HUES6 (cell line): ENCODE measurements around the gene MAGI1.

Experiments
- H3K27ac ChIP-seq: 2 replicates; pipeline ENCODE4 v1.7.0; 2013; ENCODE audit warnings: low read depth, mild to moderate bottlenecking, low read length, inconsistent platforms
- H3K27me3 ChIP-seq: 2 replicates; pipeline ENCODE4 v1.6.1; 2013; ENCODE audit warnings: low read length; ENCODE audit not compliant: control insufficient read depth, insufficient read depth
- H3K36me3 ChIP-seq: 2 replicates; pipeline ENCODE4 v1.6.1; 2013; ENCODE audit warnings: low read length; ENCODE audit not compliant: control insufficient read depth, insufficient read depth
- H3K4me1 ChIP-seq: 2 replicates; pipeline ENCODE4 v1.6.1; 2013; ENCODE audit warnings: low read length; ENCODE audit not compliant: control insufficient read depth, insufficient read depth
- H3K4me3 ChIP-seq: 2 replicates; pipeline ENCODE4 v1.5.1; 2013; ENCODE audit warnings: low read depth, low read length
- H3K9ac ChIP-seq: one replicate; pipeline ENCODE4 v1.6.1; 2013; ENCODE audit warnings: mild to moderate bottlenecking, low read length
- H3K9me3 ChIP-seq: 2 replicates; pipeline ENCODE4 v1.6.1; 2013; ENCODE audit warnings: low read depth, low read length; ENCODE audit not compliant: control insufficient read depth, insufficient read depth

MAGI1 gene

DNA sequence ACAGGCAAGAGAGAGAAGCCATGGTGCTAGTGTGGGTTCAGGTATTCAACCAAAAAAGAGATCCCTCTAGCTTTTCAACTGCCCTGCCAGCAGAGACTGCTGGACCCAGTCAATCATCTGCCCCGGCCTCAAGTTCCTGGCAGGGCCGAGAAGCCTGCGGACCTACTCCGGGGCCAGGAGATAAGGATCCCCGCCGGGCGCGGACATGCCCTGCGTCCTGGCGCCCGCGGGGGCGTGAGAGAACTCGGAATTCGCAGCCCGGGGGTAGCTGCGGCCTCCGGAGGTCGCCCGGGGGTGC is 821 bp upstream of the MAGI1 start:
- Histone ChIP-seq H3K4me1 (peaks cover 19% of the 10 kb centered on the region), H3K9ac (peak overlapping the region; percentile 72), H3K36me3 (no peaks in the 10 kb centered on the region), H3K4me3 (peak overlapping the region; percentile 92), H3K9me3 (no peaks in the 10 kb centered on the region), H3K27me3 (no peaks in the 10 kb centered on the region), H3K27ac (peak overlapping the region; percentile 72; the same call in 1 of the 2 replicates)

GRCh38 chr3:66038384-66038725 is 363 bp downstream of the MAGI1 start:
- Histone ChIP-seq H3K27ac (peak overlapping the region; percentile 75; the same call in 1 of the 2 replicates), H3K9ac (peak overlapping the region; percentile 85), H3K4me3 (peak overlapping the region; percentile 92), H3K9me3 (no peaks in the 10 kb centered on the region), H3K27me3 (no peaks in the 10 kb centered on the region), H3K4me1 (peaks cover 24% of the 10 kb centered on the region), H3K36me3 (no peaks in the 10 kb centered on the region)

- Histone ChIP-seq H3K4me1 (peaks cover 28% of the 10 kb centered on the region), H3K36me3 (no peaks in the 10 kb centered on the region), H3K9me3 (no peaks in the 10 kb centered on the region), H3K9ac (peak overlapping the region; percentile 85), H3K27ac (peak overlapping the region; percentile 75; the same call in 1 of the 2 replicates), H3K4me3 (peak overlapping the region; percentile 92), H3K27me3 (no peaks in the 10 kb centered on the region)
These were observed 740 bp downstream of the MAGI1 start for GRCh38 chr3:66037986-66038369.

DNA sequence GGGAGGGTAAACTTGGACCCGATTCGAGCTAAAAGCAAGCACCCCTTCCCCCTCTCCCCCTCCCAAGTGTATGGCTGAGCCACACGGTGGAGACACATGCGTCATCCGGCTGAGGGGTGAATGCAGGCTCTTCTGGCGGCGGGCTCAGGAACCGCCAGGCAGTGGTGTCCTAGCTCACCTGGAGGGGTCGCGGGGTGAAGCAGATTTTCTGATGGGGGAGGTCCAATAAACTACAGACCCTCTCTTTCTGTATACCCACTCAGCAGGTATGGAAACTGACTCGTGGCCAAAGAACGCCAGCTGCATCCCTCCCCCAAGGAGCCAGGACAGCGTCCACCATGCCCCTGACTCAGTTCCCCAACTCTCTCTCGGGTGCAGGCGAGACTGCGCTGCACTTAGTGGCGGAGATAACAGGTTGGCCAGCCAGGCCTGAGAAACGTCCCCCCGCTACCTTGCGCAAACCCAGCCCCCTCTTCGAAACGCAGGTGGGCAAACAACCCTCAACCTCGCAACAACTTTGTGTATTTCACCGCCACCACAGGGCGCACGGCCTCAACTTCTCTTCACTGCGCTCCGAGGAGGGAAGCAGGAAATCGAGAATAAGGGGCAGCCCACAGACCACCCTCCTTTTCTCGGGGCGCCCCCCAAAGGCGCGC is 1.3 kb downstream of the MAGI1 start:
- Histone ChIP-seq H3K9me3 (no peaks in the 10 kb centered on the region), H3K36me3 (no peaks in the 10 kb centered on the region), H3K27ac (peak overlapping the region; percentile 3; the same call in 1 of the 2 replicates), H3K4me1 (peaks cover 30% of the 10 kb centered on the region), H3K4me3 (peak overlapping the region; percentile 92), H3K9ac (peak overlapping the region; percentile 85), H3K27me3 (no peaks in the 10 kb centered on the region)

DNA sequence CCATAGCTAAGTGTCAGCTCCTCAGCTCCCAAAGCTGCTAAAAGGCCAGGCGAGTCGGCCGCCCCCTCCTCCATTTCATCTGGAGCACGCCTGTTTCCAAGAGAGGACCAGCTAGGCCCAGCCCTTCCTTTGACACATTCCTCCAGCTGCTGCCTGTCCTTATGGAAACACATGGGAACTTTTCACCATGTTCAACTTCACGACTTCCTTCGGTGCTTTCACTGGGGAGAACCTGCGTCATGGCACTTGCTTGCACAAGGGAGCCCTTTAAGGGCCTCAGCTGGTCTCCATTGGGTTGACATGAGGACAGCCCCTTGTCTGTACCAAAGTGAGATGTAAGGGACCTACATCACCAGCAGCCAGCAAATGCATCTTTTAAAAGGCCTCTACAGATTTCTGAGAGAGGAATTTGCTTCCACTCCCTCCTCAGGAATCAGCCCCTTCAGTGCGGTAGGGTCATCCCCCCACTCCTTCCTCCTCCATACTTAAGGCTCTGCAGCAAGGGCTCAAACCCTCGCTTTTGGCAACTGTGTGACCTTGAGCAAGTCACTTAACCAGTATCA is 2.1 kb downstream of the MAGI1 start:
- Histone ChIP-seq H3K27me3 (no peaks in the 10 kb centered on the region), H3K36me3 (no peaks in the 10 kb centered on the region), H3K27ac (peak overlapping the region; percentile 52; the same call in 1 of the 2 replicates), H3K9ac (peak overlapping the region; percentile 85), H3K9me3 (no peaks in the 10 kb centered on the region), H3K4me1 (peaks cover 30% of the 10 kb centered on the region), H3K4me3 (peak overlapping the region; percentile 92)

DNA sequence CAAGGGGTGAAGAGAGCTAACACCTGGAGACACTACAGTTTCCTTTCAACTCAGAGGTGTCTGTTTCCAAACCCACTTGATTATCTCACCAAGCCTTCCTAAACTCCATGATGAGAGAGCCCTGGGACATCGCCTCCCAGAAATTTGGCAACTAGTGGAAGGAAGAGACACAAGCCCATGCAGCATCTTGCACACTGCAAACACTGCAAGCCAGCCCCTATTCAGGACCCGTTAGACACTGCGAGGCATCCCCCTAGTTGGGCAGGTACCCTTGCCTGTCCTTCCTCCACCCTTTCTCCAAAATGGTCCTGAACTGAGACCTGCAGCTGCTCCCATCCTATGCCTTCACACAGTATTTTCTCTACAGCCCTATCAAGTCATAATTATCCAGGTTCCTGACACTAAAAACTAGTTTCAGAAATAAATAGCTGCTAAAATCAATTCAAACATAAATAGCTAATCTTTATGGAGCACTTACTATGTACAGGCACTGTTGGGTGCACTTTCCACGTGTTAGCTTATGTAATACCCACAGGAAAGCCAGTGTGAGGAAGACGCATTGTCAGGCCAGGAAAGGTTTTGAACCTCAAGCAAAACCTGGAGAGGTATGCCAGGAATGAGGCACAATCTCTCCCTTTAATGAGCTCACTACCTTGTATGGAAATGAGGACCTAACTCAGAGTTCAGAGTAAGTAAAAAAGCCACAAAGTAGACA is 2.8 kb downstream of the MAGI1 start:
- no peaks in the 10 kb centered on the region for H3K9me3 ChIP-seq
- H3K4me3 ChIP-seq, result peak overlapping the region; percentile 92
- H3K36me3 ChIP-seq, result no peaks in the 10 kb centered on the region
- peak overlapping the region; percentile 85 for H3K9ac ChIP-seq
- peaks cover 32% of the 10 kb centered on the region for H3K4me1 ChIP-seq
- H3K27ac ChIP-seq, result peak overlapping the region; percentile 52
- no peaks in the 10 kb centered on the region for H3K27me3 ChIP-seq

- Histone ChIP-seq H3K27ac (no peak overlapping the region), H3K9me3 (no peaks in the 10 kb centered on the region), H3K4me3 (no peak overlapping the region), H3K27me3 (no peaks in the 10 kb centered on the region), H3K9ac (no peak overlapping the region), H3K4me1 (peaks cover 31% of the 10 kb centered on the region), H3K36me3 (no peaks in the 10 kb centered on the region)
These were observed 5.2 kb downstream of the MAGI1 start for GRCh38 chr3:66033241-66034138.

GRCh38 chr3:66031102-66031698 is 7.5 kb downstream of the MAGI1 start:
- H3K9ac ChIP-seq, result no peak overlapping the region
- no peaks in the 10 kb centered on the region for H3K27me3 ChIP-seq
- H3K9me3 ChIP-seq, result no peaks in the 10 kb centered on the region
- peaks cover 33% of the 10 kb centered on the region for H3K4me1 ChIP-seq
- no peak overlapping the region for H3K4me3 ChIP-seq
- no peaks in the 10 kb centered on the region for H3K36me3 ChIP-seq
- no peak overlapping the region for H3K27ac ChIP-seq

GRCh38 chr3:66029443-66029842 is 9.3 kb downstream of the MAGI1 start:
- no peak overlapping the region for H3K27ac ChIP-seq
- no peak overlapping the region for H3K4me3 ChIP-seq
- no peaks in the 10 kb centered on the region for H3K36me3 ChIP-seq
- no peaks in the 10 kb centered on the region for H3K9me3 ChIP-seq
- no peaks in the 10 kb centered on the region for H3K27me3 ChIP-seq
- peaks cover 23% of the 10 kb centered on the region for H3K4me1 ChIP-seq
- no peak overlapping the region for H3K9ac ChIP-seq

DNA sequence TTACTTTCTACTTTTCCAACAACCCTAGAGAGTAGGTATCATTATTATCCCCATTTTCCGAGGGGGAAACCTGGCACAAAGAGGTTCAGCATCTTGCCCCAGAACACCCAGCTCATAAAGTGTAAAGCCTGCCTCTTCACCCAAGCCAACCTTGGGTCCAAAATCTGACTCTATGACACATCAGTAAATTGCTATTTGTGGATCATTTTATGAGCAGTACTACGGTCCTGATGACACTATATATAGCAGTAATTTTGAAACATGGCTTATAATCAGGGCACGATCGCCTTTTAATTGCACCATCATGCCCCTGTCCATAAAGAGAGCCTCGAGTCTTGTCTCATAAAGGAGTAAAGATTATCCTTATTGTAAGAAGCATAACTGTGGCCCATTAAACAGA is 9.7 kb downstream of the MAGI1 start:
- no peak overlapping the region for H3K4me3 ChIP-seq
- no peaks in the 10 kb centered on the region for H3K9me3 ChIP-seq
- H3K27ac ChIP-seq, result no peak overlapping the region
- no peaks in the 10 kb centered on the region for H3K36me3 ChIP-seq
- no peak overlapping the region for H3K9ac ChIP-seq
- no peaks in the 10 kb centered on the region for H3K27me3 ChIP-seq
- H3K4me1 ChIP-seq, result peaks cover 23% of the 10 kb centered on the region
